Measurements from ENCODE around the gene MRPS2. TPM values are rescaled to one million over a fixed set of nuclear protein-coding genes. Genes with fewer than 3 reads are reported as not detected.

MRPS2 gene
- total RNA-seq, 1 experiment from 2014 or later = 84.4 TPM

DNA sequence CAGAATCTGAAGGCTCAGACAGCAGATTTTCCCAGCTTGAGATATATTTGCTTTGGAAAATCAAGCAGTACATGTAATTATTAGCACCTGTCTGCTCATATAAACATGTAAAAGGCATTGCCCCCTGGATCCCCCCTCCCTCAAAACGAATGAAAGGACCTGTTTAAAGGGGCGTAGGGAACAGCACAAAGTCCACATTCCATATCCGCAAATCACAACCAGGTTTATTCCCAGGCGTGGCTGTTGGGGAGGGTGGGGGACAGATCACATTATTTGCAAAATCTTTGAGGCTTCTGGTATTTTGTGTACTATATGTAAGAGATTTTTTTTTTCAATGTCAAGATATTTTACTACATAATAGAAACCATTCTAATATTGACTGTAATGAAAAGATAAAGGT is 8.7 kb upstream of the MRPS2 start:
- intact Hi-C loops (cut with micrococcal nuclease; ENCODE audit: unreplicated experiment) = no loop called here
- Histone ChIP-seq H3F3A (ENCODE audit: insufficient read depth, low read depth) (no peaks in the 10 kb centered on the region; the same call in 1 of the 2 replicates), H3K27me3 (ENCODE audit: insufficient read depth, low read depth) (no peaks in the 10 kb centered on the region), H3K4me1 (replicated peaks; ENCODE audit: insufficient read depth) (no peaks in the 10 kb centered on the region), H3K36me3 (ENCODE audit: low read depth) (no peaks in the 10 kb centered on the region), H4K20me1 (ENCODE audit: insufficient read depth) (0 out of 2 replicates have a peak, but pooled peaks cover 3% of the 10 kb centered on the region), H3K4me3 (no peak overlapping the region), H3K4me2 (no peak overlapping the region), H2AFZ (no peak overlapping the region), H3K27ac (no peak overlapping the region), H3K9me2 (ENCODE audit: insufficient read depth) (no peaks in the 10 kb centered on the region), H3K9me3 (ENCODE audit: insufficient read depth, low read depth) (no peaks in the 10 kb centered on the region), H3K79me2 (ENCODE audit: low read depth) (no peaks in the 10 kb centered on the region)
- no peak for DNase-seq
- no peak for TF ChIP-seq EZH2 (IDR thresholded peaks at IDR 0.05; ENCODE audit: low read depth)
- ChIA-PET CTCF (no interaction called here), POLR2A (ENCODE audit: unreplicated experiment) (no interaction called here)
- no TSS peak for BruUV-seq (replicated peaks)

- TF ChIP-seq CTCF (conservative IDR thresholded peaks at IDR 0.05) (no peak), EZH2 (IDR thresholded peaks at IDR 0.05; ENCODE audit: low read depth) (no peak)
- CTCF ChIA-PET = no interaction called here
- Histone ChIP-seq H3K36me3 (ENCODE audit: low read depth) (no peaks in the 10 kb centered on the region), H2AFZ (no peak overlapping the region), H3K4me3 (no peak overlapping the region), H4K20me1 (ENCODE audit: insufficient read depth) (0 out of 2 replicates have a peak, but pooled peaks cover 3% of the 10 kb centered on the region), H3F3A (ENCODE audit: insufficient read depth, low read depth) (no peaks in the 10 kb centered on the region; the same call in 1 of the 2 replicates), H3K27me3 (ENCODE audit: insufficient read depth, low read depth) (no peaks in the 10 kb centered on the region), H3K4me1 (replicated peaks; ENCODE audit: insufficient read depth) (no peaks in the 10 kb centered on the region), H3K4me2 (no peak overlapping the region), H3K9me2 (ENCODE audit: insufficient read depth) (no peaks in the 10 kb centered on the region), H3K9me3 (ENCODE audit: insufficient read depth, low read depth) (no peaks in the 10 kb centered on the region), H3K27ac (no peak overlapping the region), H3K79me2 (ENCODE audit: low read depth) (no peaks in the 10 kb centered on the region)
- intact Hi-C loops (cut with micrococcal nuclease; ENCODE audit: unreplicated experiment) = no loop called here
- POLR2A ChIA-PET (ENCODE audit: unreplicated experiment) = interaction anchor here (0.7 kb wide), 1 partner anchor 19 kb away, joined by 6 read pairs; no protein-coding TSS in a partner anchor
- no TSS peak for BruUV-seq (replicated peaks)
- no peak for DNase-seq
Observed at GRCh38 chr9:135492886-135493669, 7.4 kb upstream of the MRPS2 start.

GRCh38 chr9:135494791-135495559 is 5.5 kb upstream of the MRPS2 start:
- Histone ChIP-seq H3K4me2 (no peak overlapping the region), H3K36me3 (ENCODE audit: low read depth) (no peaks in the 10 kb centered on the region), H3K79me2 (ENCODE audit: low read depth) (no peaks in the 10 kb centered on the region), H3K9me2 (ENCODE audit: insufficient read depth) (no peaks in the 10 kb centered on the region), H3K27me3 (ENCODE audit: insufficient read depth, low read depth) (no peaks in the 10 kb centered on the region), H3K4me1 (replicated peaks; ENCODE audit: insufficient read depth) (no peaks in the 10 kb centered on the region), H4K20me1 (ENCODE audit: insufficient read depth) (no peaks in the 10 kb centered on the region), H3K27ac (no peak overlapping the region), H3F3A (ENCODE audit: insufficient read depth, low read depth) (no peaks in the 10 kb centered on the region; the same call in 1 of the 2 replicates), H3K4me3 (no peak overlapping the region), H3K9me3 (ENCODE audit: insufficient read depth, low read depth) (no peaks in the 10 kb centered on the region), H2AFZ (no peak overlapping the region)
- no TSS peak for BruUV-seq (replicated peaks)
- ChIA-PET CTCF (interaction anchor here (0.6 kb wide), 1 partner anchor 10 kb away, joined by 9 read pairs; no protein-coding TSS in a partner anchor), POLR2A (ENCODE audit: unreplicated experiment) (no interaction called here)
- DNase-seq = no peak
- intact Hi-C loops (cut with micrococcal nuclease; ENCODE audit: unreplicated experiment) = no loop called here
- TF ChIP-seq EZH2 (IDR thresholded peaks at IDR 0.05; ENCODE audit: low read depth) = no peak
- TF ChIP-seq CTCF (conservative IDR thresholded peaks at IDR 0.05) = no peak
